ENCODE data around the gene ATP8B3. TPM values are rescaled to one million over a fixed set of nuclear protein-coding genes. Genes with fewer than 3 reads are reported as not detected.
"Not testable (repeated sequence)": the region's sequence is repeated elsewhere in the genome, so short reads cannot be mapped to it uniquely, and the experiment has no call there.

The ATP8B3 gene
- total RNA-seq, 2 donors from 2014 or later = 2.3 to 2.8 TPM

DNA sequence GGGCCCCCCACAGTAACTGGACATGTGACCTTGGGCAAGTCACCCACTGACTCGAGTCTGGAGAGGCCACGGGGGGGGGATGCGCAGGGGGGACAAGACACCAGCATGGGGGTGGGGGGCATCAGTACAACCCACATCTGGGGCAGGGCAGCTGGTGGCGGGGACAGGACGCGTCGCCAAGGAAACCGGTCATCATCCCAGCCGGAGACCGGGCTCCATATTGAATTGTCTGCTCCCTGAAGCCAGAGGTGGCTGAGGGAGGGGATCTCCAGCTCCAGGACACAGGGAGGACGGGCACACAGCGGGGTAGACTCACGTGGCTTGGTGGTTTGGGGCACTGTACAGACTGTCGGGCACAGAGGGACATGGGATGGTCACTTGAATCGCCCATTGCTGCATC lies 47.3 kb downstream of the ATP8B3 start:
- H3K27me3 Mint-ChIP-seq = peaks cover 30 to 34% of the 10 kb centered on the region in 2 donors
- ATAC-seq = no peak
- no peak overlapping the region for H3K27ac Mint-ChIP-seq
- DNase-seq (ENCODE audit: low spot score) = no peak
- H3K36me3 Mint-ChIP-seq = no peaks in the 10 kb centered on the region
- no peaks in the 10 kb centered on the region for H3K4me1 Mint-ChIP-seq (ENCODE audit: low read depth in 2 of 2)
- no peaks in the 10 kb centered on the region for H3K9me3 Mint-ChIP-seq
- H3K4me3 Mint-ChIP-seq = no peak overlapping the region

DNA sequence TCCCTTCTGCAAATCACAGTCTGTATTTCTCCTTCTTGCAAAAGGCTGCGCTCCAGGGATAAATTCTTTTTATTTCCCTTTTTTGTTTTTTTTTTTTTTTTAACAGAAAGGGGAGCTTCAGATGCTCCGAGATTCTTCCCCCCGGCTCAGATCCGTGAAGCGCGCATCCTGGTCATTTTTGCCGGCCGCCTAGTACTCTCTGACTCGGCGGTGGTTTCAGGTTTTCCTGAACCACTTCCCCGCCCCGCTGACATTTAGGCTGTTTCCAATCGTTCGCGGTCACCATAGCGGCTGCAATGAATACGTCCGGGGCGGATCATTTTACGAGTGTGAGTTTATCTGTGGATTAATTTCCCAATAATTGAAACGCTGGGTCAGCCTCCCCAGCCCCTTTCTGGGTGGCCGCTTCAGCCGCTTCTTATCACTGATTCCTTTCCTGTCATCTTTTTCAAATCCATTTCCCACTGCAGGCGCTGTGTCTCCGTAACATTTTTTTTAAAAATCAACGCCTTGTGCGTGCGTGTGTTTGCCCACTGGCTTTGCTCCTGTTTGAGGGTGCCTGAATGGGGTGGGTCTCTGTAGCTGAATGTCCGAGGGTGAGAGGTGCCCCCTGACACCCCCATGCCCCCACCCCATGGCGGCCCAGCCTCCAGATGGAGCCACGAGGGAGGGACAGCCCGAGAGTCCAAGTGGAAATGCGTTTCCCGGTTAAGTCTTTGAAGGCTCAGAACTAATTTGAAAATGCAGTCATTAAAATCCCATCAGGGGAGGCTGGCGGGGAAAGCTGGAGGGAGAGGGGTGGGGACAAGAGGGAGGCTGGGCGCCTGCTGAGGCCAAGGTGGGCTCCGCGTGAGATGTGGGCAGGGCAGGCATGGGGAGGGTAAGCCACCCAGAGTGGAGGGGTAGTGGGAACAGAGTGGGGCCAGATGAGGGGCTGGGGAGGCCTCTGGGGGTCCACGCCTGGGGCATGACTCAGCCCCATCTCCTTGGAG lies 48.1 kb downstream of the ATP8B3 start:
- Mint-ChIP-seq H3K4me1 (ENCODE audit: low read depth in 2 of 2) (no peaks in the 10 kb centered on the region), H3K27me3 (peaks cover 27 to 29% of the 10 kb centered on the region in 2 donors), H3K9me3 (no peaks in the 10 kb centered on the region), H3K36me3 (no peaks in the 10 kb centered on the region), H3K27ac (no peak overlapping the region), H3K4me3 (no peak overlapping the region)
- ATAC-seq (no peak), DNase-seq (ENCODE audit: low spot score) (no peak)

DNA sequence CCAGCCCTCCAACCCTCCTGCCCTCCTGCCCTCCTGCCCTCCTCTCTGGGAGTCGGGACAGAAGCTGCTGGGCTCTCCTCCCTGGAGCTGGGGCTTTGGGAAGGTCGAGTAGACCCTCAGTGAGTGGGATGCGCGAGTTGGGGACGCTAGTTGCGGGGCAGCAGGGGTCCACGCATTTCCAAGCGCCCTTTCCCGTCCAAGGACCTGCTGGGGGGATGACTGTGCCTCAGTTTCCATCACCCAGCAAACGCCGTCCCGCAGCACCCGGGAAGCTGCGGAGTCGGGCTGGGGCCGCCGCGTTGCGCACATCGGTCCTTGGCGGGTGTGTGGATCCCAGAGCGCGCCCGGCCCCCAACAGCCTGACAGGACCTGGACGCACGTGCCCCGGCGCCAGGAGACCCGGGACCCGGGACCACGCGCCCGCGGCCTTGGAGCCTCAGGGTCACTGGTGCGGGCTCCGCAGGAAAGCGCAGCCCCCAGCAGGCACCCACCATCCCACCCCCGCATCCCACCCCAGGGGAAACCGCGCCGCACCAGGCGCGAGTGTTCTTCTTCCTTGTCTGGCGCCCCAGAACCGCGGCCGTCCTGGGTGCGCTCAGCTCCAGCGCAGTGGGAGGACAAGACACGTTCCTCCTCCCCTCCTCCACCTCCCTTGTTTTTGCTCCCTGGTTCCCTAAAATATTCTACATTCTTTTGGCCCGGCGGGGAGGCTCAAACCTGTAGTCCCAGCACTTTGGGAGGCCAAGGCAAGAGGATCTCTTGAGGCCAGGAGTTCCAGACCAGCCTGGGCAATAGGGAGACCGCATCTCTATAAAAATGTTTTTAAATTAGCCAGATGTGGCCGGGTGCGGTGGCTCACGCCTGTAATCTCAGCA lies 49.6 kb downstream of the ATP8B3 start:
- Mint-ChIP-seq H3K9me3 (no peaks in the 10 kb centered on the region), H3K27me3 (peaks cover 14 to 19% of the 10 kb centered on the region in 2 donors)

DNA sequence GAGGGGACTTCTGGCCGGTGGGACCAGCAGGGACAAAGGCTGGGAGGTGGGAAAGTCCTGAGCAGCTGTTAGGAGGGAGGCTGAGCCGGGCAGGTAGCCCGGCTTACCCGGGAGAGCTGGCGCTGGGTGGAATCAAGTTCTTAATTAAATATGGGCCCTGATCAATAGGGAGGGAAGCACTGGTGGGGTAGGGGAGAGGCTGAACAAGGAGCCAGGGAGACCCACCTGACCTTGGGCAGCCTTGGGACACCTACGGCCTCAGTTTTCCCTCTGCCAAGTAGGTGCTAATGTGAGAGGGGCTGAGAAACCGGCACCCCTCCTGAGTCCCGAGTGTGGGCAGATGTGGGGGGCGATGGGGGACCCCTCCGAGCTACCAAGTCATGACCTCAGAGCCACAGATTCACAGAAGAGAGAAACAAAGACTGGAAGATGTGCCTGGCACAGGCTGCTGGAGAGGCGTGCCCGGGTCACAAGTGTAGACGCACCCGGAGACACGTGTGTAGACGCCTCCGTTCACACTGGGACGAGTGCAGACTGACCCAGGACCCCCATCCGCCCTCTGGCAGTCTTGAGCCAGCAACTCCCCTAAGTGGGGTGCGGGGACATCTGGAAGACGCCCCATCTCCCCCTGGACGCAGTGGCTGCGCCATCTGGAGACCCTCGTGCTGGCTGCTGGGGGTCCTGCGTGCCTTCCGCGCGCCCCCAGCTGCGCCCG lies 50.4 kb downstream of the ATP8B3 start:
- no peak overlapping the region for H3K27ac Mint-ChIP-seq
- DNase-seq (ENCODE audit: low spot score) (no peak), ATAC-seq (no peak)
- H3K4me1 Mint-ChIP-seq (ENCODE audit: low read depth in 2 of 2) = peaks cover 0 to 6% of the 10 kb centered on the region in 2 donors
- no peak overlapping the region for H3K4me3 Mint-ChIP-seq
- H3K9me3 Mint-ChIP-seq = no peaks in the 10 kb centered on the region
- H3K27me3 Mint-ChIP-seq = peaks cover 20 to 25% of the 10 kb centered on the region in 2 donors
- H3K36me3 Mint-ChIP-seq = no peaks in the 10 kb centered on the region

More for the DNA sequence above, 49.6 kb downstream of the ATP8B3 start:
- DNase-seq (ENCODE audit: low spot score) (no peak), ATAC-seq (no peak)
- Mint-ChIP-seq H3K4me1 (ENCODE audit: low read depth in 2 of 2) (no peaks in the 10 kb centered on the region), H3K4me3 (no peak overlapping the region), H3K27ac (no peak overlapping the region), H3K36me3 (no peaks in the 10 kb centered on the region)

DNA sequence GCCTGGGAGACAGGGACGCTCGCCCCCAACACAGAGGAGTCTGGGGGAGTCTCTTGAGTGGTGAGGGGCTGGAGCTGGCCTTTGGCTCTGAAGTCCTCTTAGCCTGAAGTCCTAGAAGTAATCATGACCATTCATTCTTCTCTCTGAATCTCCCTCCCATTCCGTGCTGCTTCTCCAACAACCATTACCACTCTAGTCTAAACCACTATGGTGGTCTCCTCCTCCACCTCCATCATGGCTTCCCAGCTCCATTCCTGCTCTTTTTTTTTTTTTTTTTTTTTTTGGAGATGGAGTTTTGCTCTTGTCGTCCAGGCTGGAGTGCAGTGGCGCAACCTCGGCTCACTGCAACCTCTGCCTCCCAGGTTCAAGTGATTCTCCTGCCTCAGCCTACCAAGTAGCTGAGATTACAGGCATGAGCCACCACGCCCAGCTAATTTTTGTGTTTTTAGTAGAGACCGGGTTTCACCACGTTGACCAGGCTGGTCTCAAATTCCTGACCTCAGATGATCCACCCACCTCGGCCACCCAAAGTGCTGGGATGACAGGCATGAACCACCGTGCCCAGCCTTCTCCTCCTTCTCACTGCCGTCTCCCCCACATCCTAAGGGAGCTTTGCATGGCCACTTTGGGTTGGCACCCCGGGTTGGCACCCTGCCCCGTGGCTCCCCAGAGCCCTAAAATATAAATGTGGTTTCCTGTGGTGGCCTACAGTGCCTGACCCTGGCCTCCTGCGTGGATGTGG lies 51.1 kb downstream of the ATP8B3 start:
- not testable (repeated sequence) for H3K4me3 Mint-ChIP-seq, H3K27ac Mint-ChIP-seq
- peaks cover 22 to 25% of the 10 kb centered on the region in 2 donors for H3K27me3 Mint-ChIP-seq

DNA sequence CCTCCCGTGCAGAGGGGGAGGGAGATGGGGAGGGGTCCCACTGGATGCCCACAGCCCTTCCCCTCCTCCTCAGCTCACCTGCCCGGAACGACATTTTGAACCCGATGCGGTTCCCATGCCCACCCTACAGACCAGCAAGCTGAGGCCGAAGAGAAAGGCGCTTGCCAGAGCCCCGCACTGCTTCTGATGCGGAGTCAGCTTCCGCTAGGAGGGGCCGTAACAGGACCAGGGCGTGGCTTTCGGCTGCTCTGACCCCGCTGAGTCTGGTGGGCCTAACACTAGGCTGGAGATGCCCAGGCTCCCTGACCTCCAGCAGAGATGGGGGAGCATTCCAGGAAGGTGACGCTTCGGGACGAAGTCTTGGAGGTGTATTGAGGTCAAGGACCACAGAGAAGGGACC lies 52.1 kb downstream of the ATP8B3 start:
- Mint-ChIP-seq H3K27ac (no peak overlapping the region), H3K27me3 (peaks cover 28 to 30% of the 10 kb centered on the region in 2 donors), H3K9me3 (no peaks in the 10 kb centered on the region), H3K36me3 (no peaks in the 10 kb centered on the region), H3K4me3 (no peak overlapping the region), H3K4me1 (ENCODE audit: low read depth in 2 of 2) (peaks cover 5 to 9% of the 10 kb centered on the region in 2 donors)
- no peak for DNase-seq (ENCODE audit: low spot score)
- no peak for ATAC-seq

More for the DNA sequence above, 51.1 kb downstream of the ATP8B3 start:
- DNase-seq (ENCODE audit: low spot score); ATAC-seq; H3K9me3 Mint-ChIP-seq; H3K36me3 Mint-ChIP-seq; H3K4me1 Mint-ChIP-seq (ENCODE audit: low read depth in 2 of 2): not testable (repeated sequence)

DNA sequence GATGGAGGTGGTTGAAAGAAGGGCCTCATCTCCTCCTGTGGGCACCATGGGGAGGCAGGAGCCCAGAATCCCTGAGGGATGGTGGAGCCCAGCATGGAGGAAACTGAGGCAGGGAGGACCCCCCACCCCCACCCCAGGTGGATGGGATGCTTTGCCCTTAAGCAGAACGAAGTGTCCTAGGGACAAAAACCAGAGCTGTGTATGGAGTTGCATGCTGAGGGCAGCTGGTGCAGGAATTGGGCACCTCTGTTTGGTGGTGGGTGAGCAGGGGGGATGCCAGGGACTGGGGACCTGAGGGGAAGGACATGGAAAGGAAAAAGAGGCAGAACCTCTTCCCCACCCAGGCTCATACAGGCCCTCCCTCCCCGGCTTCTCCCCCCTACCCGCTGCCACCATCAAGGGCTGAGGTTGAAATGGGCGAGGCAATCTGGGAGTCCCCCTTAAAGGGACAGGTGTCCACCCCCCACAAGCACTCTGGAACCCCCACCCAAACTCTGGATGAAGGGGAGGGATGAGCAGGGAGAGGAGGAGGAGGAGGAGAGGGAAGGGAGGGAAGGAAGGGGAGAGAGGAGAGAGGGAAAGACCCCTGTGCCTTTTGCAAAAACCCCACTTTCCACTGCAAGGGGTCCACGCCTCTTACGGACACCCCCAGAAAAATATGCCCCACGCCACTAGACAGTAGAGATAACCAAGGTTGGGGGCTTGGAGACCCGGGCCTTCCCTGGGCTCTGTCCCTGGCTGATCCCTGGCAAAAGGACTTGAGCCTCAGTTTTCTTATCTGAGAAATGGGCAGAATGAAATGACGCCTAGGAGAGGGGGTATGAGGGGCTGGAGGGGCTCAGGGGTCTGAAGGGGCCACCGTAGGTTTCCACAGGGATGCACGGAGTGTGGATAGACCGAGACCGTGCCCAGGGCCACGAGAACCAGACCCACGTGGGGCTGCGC lies 52.8 kb downstream of the ATP8B3 start:
- H3K36me3 Mint-ChIP-seq = no peaks in the 10 kb centered on the region
- no peaks in the 10 kb centered on the region for H3K9me3 Mint-ChIP-seq
- no peak overlapping the region for H3K4me3 Mint-ChIP-seq
- H3K27ac Mint-ChIP-seq = no peak overlapping the region
- peaks cover 28 to 30% of the 10 kb centered on the region in 2 donors for H3K27me3 Mint-ChIP-seq
- ATAC-seq = no peak
- DNase-seq (ENCODE audit: low spot score) = no peak
- H3K4me1 Mint-ChIP-seq (ENCODE audit: low read depth in 2 of 2) = peaks cover 5 to 9% of the 10 kb centered on the region in 2 donors

DNA sequence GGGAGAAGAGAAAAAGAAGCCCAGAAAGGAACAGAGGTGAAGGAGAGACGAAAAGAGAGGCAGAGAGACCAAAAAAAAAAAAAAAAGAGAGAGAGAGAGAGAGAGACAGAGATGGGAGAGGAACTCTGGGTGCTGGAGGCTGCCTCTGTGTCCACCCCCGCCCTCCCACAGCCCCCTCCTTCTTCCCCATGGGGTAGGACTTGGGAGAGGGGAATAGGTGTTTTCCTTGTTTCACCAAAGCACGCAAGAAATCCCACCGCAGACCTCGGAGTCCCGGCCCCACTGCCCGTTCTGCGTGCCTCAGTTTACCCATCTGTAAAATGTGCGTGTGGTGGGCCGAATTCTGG lies 53.9 kb downstream of the ATP8B3 start:
- DNase-seq (ENCODE audit: low spot score) = no peak
- H3K36me3 Mint-ChIP-seq = no peaks in the 10 kb centered on the region
- no peak overlapping the region for H3K27ac Mint-ChIP-seq
- ATAC-seq = no peak
- H3K4me1 Mint-ChIP-seq (ENCODE audit: low read depth in 2 of 2) = peaks cover 5 to 9% of the 10 kb centered on the region in 2 donors
- no peak overlapping the region for H3K4me3 Mint-ChIP-seq
- H3K27me3 Mint-ChIP-seq = peaks cover 28 to 30% of the 10 kb centered on the region in 2 donors
- no peaks in the 10 kb centered on the region for H3K9me3 Mint-ChIP-seq

DNA sequence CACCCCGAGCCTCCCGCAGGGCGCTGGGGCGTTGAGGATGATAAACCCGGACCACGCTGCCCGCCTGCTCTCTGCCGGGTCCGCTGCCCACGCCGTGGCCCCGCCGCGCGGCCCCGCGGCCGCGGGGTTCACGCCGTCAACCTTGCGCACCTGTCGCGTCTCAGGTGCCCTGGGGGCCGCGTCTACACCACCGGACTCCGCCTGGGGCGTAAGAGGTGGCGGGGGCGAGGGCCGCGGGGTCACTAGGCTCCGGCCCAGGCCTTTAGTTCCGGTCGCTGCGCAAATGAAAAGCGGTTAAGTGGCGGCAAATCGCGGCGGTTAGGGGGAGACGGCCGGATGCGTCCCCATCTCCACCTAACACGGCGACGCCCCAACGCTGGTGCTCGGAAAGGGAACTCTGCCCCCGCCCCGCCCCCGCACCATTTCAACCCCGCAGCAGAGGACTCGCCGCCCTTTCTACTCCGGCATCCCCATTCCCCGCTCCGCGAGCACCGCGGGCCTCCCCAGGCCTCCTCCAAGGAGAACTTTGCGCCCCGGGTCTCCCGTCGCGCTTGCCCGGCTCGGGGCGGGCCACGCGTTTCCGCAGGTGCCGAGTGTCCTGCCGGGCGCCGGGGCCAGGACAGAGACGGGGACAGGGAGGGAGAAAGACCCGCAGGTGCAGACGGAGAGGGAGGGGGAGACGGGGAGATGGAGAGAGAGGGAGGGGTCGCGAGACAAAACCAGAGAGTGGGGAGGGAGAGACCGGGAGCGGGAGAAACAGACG lies 54.4 kb downstream of the ATP8B3 start:
- H3K27ac Mint-ChIP-seq = no peak overlapping the region
- peaks cover 5 to 9% of the 10 kb centered on the region in 2 donors for H3K4me1 Mint-ChIP-seq (ENCODE audit: low read depth in 2 of 2)
- no peak overlapping the region for H3K4me3 Mint-ChIP-seq
- no peaks in the 10 kb centered on the region for H3K9me3 Mint-ChIP-seq
- no peak for ATAC-seq
- peaks cover 26 to 30% of the 10 kb centered on the region in 2 donors for H3K27me3 Mint-ChIP-seq
- H3K36me3 Mint-ChIP-seq = no peaks in the 10 kb centered on the region
- DNase-seq (ENCODE audit: low spot score) = no peak

DNA sequence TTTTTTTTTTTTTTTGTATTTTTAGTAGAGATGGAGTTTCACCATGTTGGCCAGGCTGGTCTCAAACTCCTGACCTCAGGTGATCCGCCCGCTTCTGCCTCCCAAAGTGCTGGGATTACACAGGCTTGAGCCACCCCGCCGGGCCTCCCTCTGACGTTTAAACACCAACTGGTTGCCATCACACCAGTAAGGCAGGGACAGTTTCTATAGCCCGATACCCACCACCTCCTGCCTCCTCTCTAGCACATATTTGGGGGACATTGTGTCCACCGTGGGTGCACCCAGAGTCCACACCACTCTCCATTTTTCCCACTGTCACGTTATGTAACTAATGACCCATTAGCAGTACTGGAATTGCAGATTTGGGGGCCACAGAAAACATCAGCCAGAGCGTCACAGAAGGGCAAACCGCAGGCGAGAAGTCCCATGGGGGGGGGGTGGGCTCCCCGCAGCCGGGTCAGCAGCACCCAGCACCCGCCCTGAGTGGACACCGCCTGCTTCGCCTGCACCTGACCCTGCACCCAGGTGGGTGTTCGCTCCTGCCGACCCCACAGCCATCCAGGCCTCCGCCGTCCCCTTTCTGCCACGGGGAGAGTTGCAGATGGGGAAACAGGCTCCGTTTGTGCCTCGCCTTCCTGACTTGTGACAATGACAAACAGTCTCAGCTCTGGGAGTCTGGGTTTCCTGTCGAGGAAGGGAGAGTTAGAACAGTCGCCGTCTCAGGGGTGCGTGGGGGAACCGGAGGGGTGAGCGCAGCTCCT lies 55.2 kb downstream of the ATP8B3 start:
- peaks cover 5 to 9% of the 10 kb centered on the region in 2 donors for H3K4me1 Mint-ChIP-seq (ENCODE audit: low read depth in 2 of 2)
- no peaks in the 10 kb centered on the region for H3K9me3 Mint-ChIP-seq
- no peak overlapping the region for H3K4me3 Mint-ChIP-seq
- H3K36me3 Mint-ChIP-seq = no peaks in the 10 kb centered on the region
- H3K27me3 Mint-ChIP-seq = peaks cover 26 to 30% of the 10 kb centered on the region in 2 donors
- no peak overlapping the region for H3K27ac Mint-ChIP-seq
- no peak for DNase-seq (ENCODE audit: low spot score)
- no peak for ATAC-seq

DNA sequence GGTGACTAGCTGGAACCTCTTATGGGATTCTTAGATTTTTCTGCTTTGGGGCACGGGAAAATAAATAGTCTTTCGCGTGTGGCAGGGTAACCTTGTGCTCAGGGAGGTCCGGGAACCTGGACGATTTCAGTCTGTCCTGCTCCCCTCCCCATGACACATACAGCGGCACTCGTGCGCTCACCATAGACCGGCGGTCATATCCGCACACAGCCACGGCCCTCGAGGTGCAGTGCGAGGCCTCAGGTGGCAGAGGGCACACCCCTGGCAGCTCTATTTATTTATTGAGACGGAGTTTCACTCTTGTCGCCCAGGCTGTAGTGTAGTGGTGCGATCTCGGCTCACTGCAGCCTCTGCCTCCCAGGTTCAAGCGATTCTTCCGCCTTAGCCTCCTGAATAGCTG lies 55.8 kb downstream of the ATP8B3 start:
- DNase-seq (ENCODE audit: low spot score) (peak; percentile 22), ATAC-seq (no peak)
- H3K9me3 Mint-ChIP-seq = no peaks in the 10 kb centered on the region
- peaks cover 21 to 24% of the 10 kb centered on the region in 2 donors for H3K27me3 Mint-ChIP-seq
- H3K27ac Mint-ChIP-seq = no peak overlapping the region
- no peak overlapping the region for H3K4me3 Mint-ChIP-seq
- no peaks in the 10 kb centered on the region for H3K36me3 Mint-ChIP-seq
- H3K4me1 Mint-ChIP-seq (ENCODE audit: low read depth in 2 of 2) = peaks cover 5 to 9% of the 10 kb centered on the region in 2 donors

Measured in natural killer cell treated with Interleukin-12 subunit alpha and Interleukin-12 subunit beta and Interleukin-15 and Interleukin-18, amount 100 ng/mL, for 72 hours (primary cell).